HG03196 (cell line): ENCODE results near the gene HTRA3.

Source experiments
- ATAC-seq: cut with Tn5 transposase; IDR thresholded peaks from one replicate; pipeline ENCODE4 v1.9.1; 2021; ENCODE audit not compliant: unreplicated experiment

HTRA3 gene

GRCh38 chr4:8233672-8234484 lies 35.7 kb upstream of the HTRA3 start:
- ATAC-seq: no peak

- no peak for ATAC-seq
Observed at GRCh38 chr4:8234715-8235114, 34.8 kb upstream of the HTRA3 start.

GRCh38 chr4:8235224-8235623 lies 34.3 kb upstream of the HTRA3 start:
- ATAC-seq: no peak

- ATAC-seq: no peak
Observed at GRCh38 chr4:8235686-8236085, 33.9 kb upstream of the HTRA3 start.

GRCh38 chr4:8236106-8236919 lies 33.2 kb upstream of the HTRA3 start:
- no peak for ATAC-seq

- ATAC-seq: no peak
Observed at GRCh38 chr4:8236920-8237195, 32.7 kb upstream of the HTRA3 start.

- ATAC-seq: no peak
Observed at GRCh38 chr4:8237256-8237989, 32.1 kb upstream of the HTRA3 start.

- ATAC-seq: no peak
Observed at GRCh38 chr4:8238036-8238511, 31.5 kb upstream of the HTRA3 start.

- ATAC-seq: no peak
Observed at GRCh38 chr4:8238515-8239053, 31.0 kb upstream of the HTRA3 start.

GRCh38 chr4:8239226-8239625 lies 30.3 kb upstream of the HTRA3 start:
- no peak for ATAC-seq

- no peak for ATAC-seq
Observed at GRCh38 chr4:8239661-8240060, 29.9 kb upstream of the HTRA3 start.

GRCh38 chr4:8240211-8241041 lies 29.1 kb upstream of the HTRA3 start:
- no peak for ATAC-seq

GRCh38 chr4:8241211-8241779 lies 28.3 kb upstream of the HTRA3 start:
- ATAC-seq: no peak

GRCh38 chr4:8241895-8242696 lies 27.5 kb upstream of the HTRA3 start:
- no peak for ATAC-seq

GRCh38 chr4:8242782-8243560 lies 26.6 kb upstream of the HTRA3 start:
- no peak for ATAC-seq

GRCh38 chr4:8244001-8244757 lies 25.4 kb upstream of the HTRA3 start:
- ATAC-seq: no peak

- ATAC-seq: no peak
Observed at GRCh38 chr4:8244931-8245460, 24.6 kb upstream of the HTRA3 start.
